CD4-positive, CD25-positive, alpha-beta regulatory T cell (primary cell): ENCODE measurements around the gene DRAP1. TPM values are rescaled to one million over a fixed set of nuclear protein-coding genes. Genes with fewer than 3 reads are reported as not detected.

Source experiments
- ATAC-seq, 2 donors: fragments of 150-1000 bp; cut with Tn5 transposase; one replicate each; pipeline ENCODE4 v1.10.0; 2021; ENCODE audit warnings: low read depth in 2 of 2, moderate number of reproducible peaks in 2 of 2, moderate library complexity in 1 of 2
- DNase-seq, 3 donors: peaks; one replicate each; pipeline versions ENCODE4 v3.0.0 to v3.0.0-alpha.2; 2012 to 2022; ENCODE audit warnings: mixed read lengths in 1 of 3
- H3K27ac ChIP-seq: one replicate; pipeline ENCODE4 v1.7.0; 2013; ENCODE audit warnings: mild to moderate bottlenecking, low read length; ENCODE audit not compliant: insufficient read depth, poor library complexity, severe bottlenecking
- H3K27me3 ChIP-seq: one replicate; pipeline ENCODE4 v1.7.0; 2013; ENCODE audit warnings: low read length; ENCODE audit not compliant: control insufficient read depth, insufficient read depth
- H3K36me3 ChIP-seq: one replicate; pipeline ENCODE4 v1.7.0; 2013; ENCODE audit warnings: mild to moderate bottlenecking, low read length, moderate library complexity; ENCODE audit not compliant: control insufficient read depth, insufficient read depth
- H3K4me1 ChIP-seq: 2 replicates; pipeline ENCODE4 v1.7.0; 2013; ENCODE audit warnings: mild to moderate bottlenecking, low read length; ENCODE audit not compliant: insufficient read depth, control insufficient read depth, poor library complexity, severe bottlenecking
- H3K4me3 ChIP-seq: one replicate; pipeline ENCODE4 v1.7.0; 2013; ENCODE audit warnings: low read depth, mild to moderate bottlenecking, low read length, moderate library complexity
- H3K9me3 ChIP-seq, 2 experiments: 1 replicate in 1 of 2; 2 replicates in 1 of 2; pipeline ENCODE4 v1.7.0; 2013; ENCODE audit warnings: low read length in 2 of 2, mild to moderate bottlenecking in 1 of 2, moderate library complexity in 1 of 2; ENCODE audit not compliant: control insufficient read depth in 2 of 2
- H3K27ac Mint-ChIP-seq, 3 donors: one replicate each; pipeline ENCODE4 v1.8.0; 2020 to 2022; ENCODE audit warnings: mild to moderate bottlenecking in 3 of 3, mixed read lengths in 3 of 3, moderate library complexity in 2 of 3
- H3K27me3 Mint-ChIP-seq: one replicate; pipeline ENCODE4 v1.8.0; 2022; ENCODE audit warnings: mild to moderate bottlenecking, mixed read lengths
- H3K36me3 Mint-ChIP-seq: one replicate; pipeline ENCODE4 v1.8.0; 2020; ENCODE audit warnings: mixed read lengths
- H3K4me1 Mint-ChIP-seq, 4 donors: one replicate each; pipeline ENCODE4 v1.8.0; 2020 to 2022; ENCODE audit warnings: mixed read lengths in 4 of 4, mild to moderate bottlenecking in 1 of 4
- H3K4me3 Mint-ChIP-seq, 4 donors: one replicate each; pipeline ENCODE4 v1.8.0; 2020 to 2022; ENCODE audit warnings: mild to moderate bottlenecking in 4 of 4, mixed read lengths in 4 of 4, moderate library complexity in 3 of 4
- H3K9me3 Mint-ChIP-seq, 7 donors: one replicate each; pipeline ENCODE4 v1.8.0; 2020 to 2022; ENCODE audit warnings: mixed read lengths in 7 of 7, mild to moderate bottlenecking in 3 of 7, moderate library complexity in 2 of 7
- polyA plus RNA-seq, 4 donors: library from polyadenylated mRNA; unstranded; fragments of 300-500 nt; fragmentation: Illumina TruSeq; gene quantifications; one replicate each; pipeline ENCODE4 v1.2.3, GENCODE V29; 2021
- total RNA-seq: library from RNA; stranded (reverse); gene quantifications from one replicate; pipeline ENCODE4 v1.2.3, GENCODE V29; 2022

The DRAP1 gene
- total and polyA plus RNA-seq, 5 donors from 2014 or later = 78.2 to 106 (median 82.8) TPM

DNA sequence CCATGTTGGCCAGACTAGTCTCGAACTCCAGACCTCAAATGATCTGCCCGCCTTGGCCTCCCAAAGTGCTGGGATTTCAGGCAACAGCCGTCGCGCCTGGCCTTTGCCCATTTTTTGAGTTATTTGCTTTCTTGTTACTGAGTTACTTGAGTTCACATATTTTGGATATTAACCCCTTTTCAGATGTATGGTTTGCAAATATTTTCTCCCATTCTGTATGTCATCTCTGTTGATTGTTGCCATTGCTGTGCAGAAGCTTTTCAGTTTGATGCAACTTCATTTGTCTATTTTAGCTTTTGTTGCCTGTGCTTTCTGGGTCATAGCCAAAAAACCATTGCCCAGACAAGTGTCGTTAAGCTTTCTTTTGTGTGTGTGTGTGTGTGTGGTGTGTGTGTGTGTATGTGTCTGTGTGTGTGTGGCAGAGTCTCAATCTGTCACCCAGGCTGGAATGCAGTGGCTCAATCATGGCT, 32.9 kb downstream of the DRAP1 start:
- DNase-seq (no peak), ATAC-seq (no peak)
- H3K9me3 Mint-ChIP-seq = no peaks in the 10 kb centered on the region
- Histone ChIP-seq H3K27me3 (no peaks in the 10 kb centered on the region), H3K4me1 (peaks cover 7% of the 10 kb centered on the region), H3K36me3 (no peaks in the 10 kb centered on the region), H3K27ac (no peak overlapping the region), H3K9me3 (no peaks in the 10 kb centered on the region), H3K4me3 (no peak overlapping the region)
- peaks cover 9% of the 10 kb centered on the region for H3K27me3 Mint-ChIP-seq
- H3K36me3 Mint-ChIP-seq = no peaks in the 10 kb centered on the region
- peak overlapping the region in 1 of 4 donors; percentile 87 for H3K4me3 Mint-ChIP-seq
- H3K4me1 Mint-ChIP-seq = peaks cover 6 to 14% (median 8%) of the 10 kb centered on the region in 4 donors
- no peak overlapping the region for H3K27ac Mint-ChIP-seq

DNA sequence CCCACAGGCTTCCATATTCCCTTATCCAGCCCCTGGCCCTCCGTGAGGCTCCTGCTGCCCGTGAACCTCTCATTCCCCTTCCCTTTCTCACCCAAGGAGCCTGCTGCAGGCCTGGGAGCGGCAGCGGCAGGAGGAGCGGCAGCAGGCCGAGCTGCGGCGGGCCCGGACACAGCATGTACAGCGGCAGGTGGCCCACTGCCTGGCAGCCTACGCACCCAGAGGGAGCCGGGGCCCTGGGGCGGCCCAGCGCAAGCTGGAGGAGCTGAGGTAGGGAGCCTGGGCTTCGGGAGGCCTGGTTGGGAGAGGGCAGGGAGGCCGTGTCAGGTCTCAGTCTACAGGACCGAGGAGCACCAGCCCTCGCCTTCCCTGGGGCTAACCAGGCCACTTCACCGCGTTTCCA, 34.2 kb downstream of the DRAP1 start:
- H3K4me3 ChIP-seq = no peak overlapping the region
- Mint-ChIP-seq H3K36me3 (no peaks in the 10 kb centered on the region), H3K27ac (no peak overlapping the region), H3K9me3 (no peaks in the 10 kb centered on the region), H3K27me3 (peaks cover 9% of the 10 kb centered on the region), H3K4me3 (no peak overlapping the region), H3K4me1 (peaks cover 6 to 23% (median 10%) of the 10 kb centered on the region in 4 donors)
- ATAC-seq = no peak
- no peak overlapping the region for H3K27ac ChIP-seq
- H3K36me3 ChIP-seq = no peaks in the 10 kb centered on the region
- no peaks in the 10 kb centered on the region for H3K9me3 ChIP-seq
- H3K27me3 ChIP-seq = no peaks in the 10 kb centered on the region
- H3K4me1 ChIP-seq = peaks cover 16% of the 10 kb centered on the region
- DNase-seq = no peak

DNA sequence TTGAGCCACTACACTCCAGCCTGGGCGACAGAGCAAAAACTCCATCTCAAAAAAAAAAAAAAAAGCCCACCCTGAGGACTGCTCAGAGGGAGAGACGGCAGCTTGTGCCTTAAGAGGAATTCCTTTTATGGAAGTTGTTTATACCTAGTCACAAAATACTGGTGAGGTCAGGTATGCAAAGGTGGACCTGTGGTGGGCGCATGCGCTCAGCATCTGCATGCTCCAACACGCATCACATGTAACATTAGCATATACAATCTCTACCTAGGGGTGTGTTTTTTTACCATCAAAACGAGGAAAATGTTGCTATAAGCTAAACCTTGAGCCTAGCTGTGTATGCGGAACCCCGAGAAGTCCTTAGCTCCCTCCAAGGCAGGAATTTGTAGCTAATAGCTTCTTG, 35.5 kb downstream of the DRAP1 start:
- H3K36me3 Mint-ChIP-seq = no peaks in the 10 kb centered on the region
- ATAC-seq = no peak
- no peak overlapping the region for H3K27ac Mint-ChIP-seq
- no peaks in the 10 kb centered on the region for H3K27me3 ChIP-seq
- peaks cover 4% of the 10 kb centered on the region for H3K27me3 Mint-ChIP-seq
- peaks cover 6 to 26% (median 10%) of the 10 kb centered on the region in 4 donors for H3K4me1 Mint-ChIP-seq
- no peak overlapping the region for H3K4me3 ChIP-seq
- no peaks in the 10 kb centered on the region for H3K9me3 ChIP-seq
- H3K9me3 Mint-ChIP-seq = no peaks in the 10 kb centered on the region
- peaks cover 16% of the 10 kb centered on the region for H3K4me1 ChIP-seq
- no peaks in the 10 kb centered on the region for H3K36me3 ChIP-seq
- no peak overlapping the region for H3K4me3 Mint-ChIP-seq
- DNase-seq = no peak
- H3K27ac ChIP-seq = no peak overlapping the region

DNA sequence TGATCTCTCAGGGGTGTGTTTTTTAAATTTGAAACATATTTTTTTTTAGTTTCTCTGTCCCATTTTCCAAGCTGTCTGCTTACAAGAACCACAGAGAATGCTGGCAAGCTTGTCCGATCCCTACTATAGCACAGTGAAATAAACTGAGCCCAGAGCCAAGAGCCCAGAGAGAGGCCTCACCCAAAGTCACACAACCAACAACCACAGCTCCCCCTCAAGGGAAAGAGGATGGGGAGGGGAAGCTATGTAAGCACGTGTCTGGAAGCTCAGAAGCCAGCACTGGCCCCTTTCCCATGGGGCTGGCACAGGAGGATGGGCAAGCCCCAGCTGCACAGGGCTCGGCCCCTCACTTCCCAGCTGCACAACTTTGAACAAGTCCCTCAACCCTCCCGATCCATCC, 39.1 kb downstream of the DRAP1 start:
- Histone ChIP-seq H3K27ac (no peak overlapping the region), H3K36me3 (no peaks in the 10 kb centered on the region), H3K9me3 (no peaks in the 10 kb centered on the region), H3K4me1 (peaks cover 33% of the 10 kb centered on the region), H3K27me3 (no peaks in the 10 kb centered on the region), H3K4me3 (no peak overlapping the region)
- Mint-ChIP-seq H3K4me3 (peak overlapping the region; percentile 3 to 72 (median 50)), H3K9me3 (no peaks in the 10 kb centered on the region), H3K27ac (peak overlapping the region in 2 of 3 donors; percentile 44 to 76), H3K4me1 (peaks cover 6 to 50% (median 25%) of the 10 kb centered on the region in 4 donors), H3K27me3 (peaks cover 4% of the 10 kb centered on the region), H3K36me3 (peaks cover 12% of the 10 kb centered on the region)
- ATAC-seq (no peak), DNase-seq (no peak)

DNA sequence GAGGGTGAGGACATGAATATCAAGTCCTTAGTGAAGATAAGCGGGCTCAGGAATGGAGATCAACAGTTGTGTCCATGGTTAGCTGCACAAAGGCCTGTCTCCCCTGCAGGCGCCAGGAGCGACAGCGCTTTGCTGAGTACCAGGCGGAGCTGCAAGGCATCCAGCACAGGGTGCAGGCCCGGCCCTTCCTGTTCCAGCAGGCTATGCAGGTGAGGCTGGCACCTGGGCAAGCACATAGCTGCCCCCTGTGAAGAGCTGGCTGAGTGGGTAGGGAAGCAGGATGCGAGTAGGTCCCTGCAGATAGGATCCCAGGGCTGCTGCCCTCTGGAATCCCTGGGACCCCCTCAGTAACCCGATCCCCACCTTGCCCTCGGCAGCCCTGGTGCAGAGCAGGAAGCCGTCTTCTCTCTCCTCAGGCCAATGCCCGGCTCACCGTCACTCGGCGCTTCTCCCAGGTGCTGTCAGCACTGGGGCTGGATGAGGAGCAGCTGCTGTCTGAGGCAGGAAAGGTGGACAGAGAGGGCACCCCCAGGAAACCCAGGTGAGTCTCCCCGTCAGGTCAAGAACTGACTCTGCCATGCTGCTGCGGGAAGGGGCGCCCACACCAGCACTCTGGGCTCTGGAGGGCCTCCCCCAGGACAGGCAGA, 39.7 kb downstream of the DRAP1 start:
- peaks cover 39% of the 10 kb centered on the region for H3K4me1 ChIP-seq
- peaks cover 3% of the 10 kb centered on the region for H3K36me3 ChIP-seq
- no peak overlapping the region for H3K27ac ChIP-seq
- Mint-ChIP-seq H3K27me3 (peaks cover 4% of the 10 kb centered on the region), H3K4me1 (peaks cover 6 to 56% (median 28%) of the 10 kb centered on the region in 4 donors), H3K9me3 (no peaks in the 10 kb centered on the region), H3K36me3 (peaks cover 12% of the 10 kb centered on the region), H3K4me3 (peak overlapping the region in 2 of 4 donors; percentile 38 to 67), H3K27ac (peak overlapping the region in 1 of 3 donors; percentile 76)
- H3K4me3 ChIP-seq = no peak overlapping the region
- H3K9me3 ChIP-seq = no peaks in the 10 kb centered on the region
- ATAC-seq = no peak
- no peak for DNase-seq
- H3K27me3 ChIP-seq = no peaks in the 10 kb centered on the region

DNA sequence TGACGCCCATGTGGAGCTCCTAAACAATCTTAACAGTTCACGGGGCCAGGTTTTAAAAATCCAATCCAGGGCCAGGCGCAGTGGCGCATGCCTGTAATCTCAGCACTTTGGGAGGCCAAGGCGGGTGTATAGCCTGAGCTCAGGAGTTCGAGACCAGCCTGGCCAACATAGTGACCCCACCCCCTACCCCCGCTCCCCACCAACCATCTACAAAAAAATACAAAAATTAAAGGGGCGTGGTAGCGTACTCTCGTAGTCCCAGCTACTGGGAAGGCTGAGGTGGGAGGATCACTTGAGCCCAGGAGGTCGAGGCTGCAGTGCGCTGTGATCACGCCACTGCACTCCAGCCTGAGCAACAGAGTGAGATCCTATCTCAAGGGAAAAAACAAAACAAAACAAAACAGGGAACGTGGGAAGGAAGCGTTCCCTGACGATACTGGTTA, 41.6 kb downstream of the DRAP1 start:
- ATAC-seq = no peak

DNA sequence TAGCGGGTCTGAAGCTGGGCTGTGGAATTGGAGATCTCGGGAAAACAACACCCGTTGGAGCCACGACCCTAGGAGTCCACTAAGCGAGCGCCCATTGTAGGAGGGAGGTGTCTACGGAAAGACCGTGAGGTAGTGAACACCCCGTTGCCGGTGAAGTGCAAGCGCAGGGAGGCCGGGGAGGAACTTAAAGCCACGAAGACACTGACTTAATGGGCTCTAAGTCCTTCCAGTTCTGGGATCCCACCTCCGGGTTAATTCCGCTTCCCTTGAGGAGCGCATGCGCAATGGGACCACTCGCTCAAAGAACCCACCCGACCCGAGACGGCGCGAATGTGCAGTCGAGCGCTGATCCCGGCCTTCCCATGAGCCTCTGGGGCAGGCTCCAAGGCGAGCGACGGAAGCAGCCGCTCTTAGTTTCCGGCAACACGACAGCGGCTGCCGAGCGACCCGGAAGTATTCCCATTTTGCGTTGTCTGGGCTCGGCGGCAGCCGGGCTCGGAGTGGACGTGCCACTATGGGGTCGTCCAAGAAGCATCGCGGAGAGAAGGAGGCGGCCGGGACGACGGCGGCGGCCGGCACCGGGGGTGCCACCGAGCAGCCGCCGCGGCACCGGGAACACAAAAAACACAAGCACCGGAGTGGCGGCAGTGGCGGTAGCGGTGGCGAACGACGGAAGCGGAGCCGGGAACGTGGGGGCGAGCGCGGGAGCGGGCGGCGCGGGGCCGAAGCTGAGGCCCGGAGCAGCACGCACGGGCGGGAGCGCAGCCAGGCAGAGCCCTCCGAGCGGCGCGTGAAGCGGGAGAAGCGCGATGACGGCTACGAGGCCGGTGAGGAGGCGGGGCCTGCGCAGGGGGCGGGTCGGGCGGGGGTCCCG, 42.3 kb downstream of the DRAP1 start, which contains the start of gene SART1:
Gene SART1, plus strand, starts transcription at position 468 of the 874 bp plus-strand sequence. Its CDS starts 47 bp downstream, at position 515.
- H3K36me3 Mint-ChIP-seq = peaks cover 27% of the 10 kb centered on the region

More for the DNA sequence above, 41.6 kb downstream of the DRAP1 start:
- H3K4me3 ChIP-seq = peak overlapping the region; percentile 92
- Mint-ChIP-seq H3K27ac (peak overlapping the region; percentile 98 to 99 (median 98)), H3K36me3 (peaks cover 25% of the 10 kb centered on the region), H3K4me3 (peak overlapping the region; percentile 95 to 99 (median 99)), H3K9me3 (no peaks in the 10 kb centered on the region), H3K27me3 (peaks cover 4% of the 10 kb centered on the region), H3K4me1 (peaks cover 6 to 58% (median 31%) of the 10 kb centered on the region in 4 donors)
- H3K9me3 ChIP-seq = no peaks in the 10 kb centered on the region
- H3K27ac ChIP-seq = peak overlapping the region; percentile 95
- H3K36me3 ChIP-seq = peaks cover 23% of the 10 kb centered on the region
- DNase-seq = no peak
- no peaks in the 10 kb centered on the region for H3K27me3 ChIP-seq
- H3K4me1 ChIP-seq = peaks cover 45% of the 10 kb centered on the region

More for the DNA sequence above, 42.3 kb downstream of the DRAP1 start, which contains the start of gene SART1:
- H3K9me3 ChIP-seq = no peaks in the 10 kb centered on the region
- H3K4me1 Mint-ChIP-seq = peaks cover 6 to 58% (median 30%) of the 10 kb centered on the region in 4 donors
- ATAC-seq = peak; percentile 90 to 91
- H3K27me3 Mint-ChIP-seq = peaks cover 2% of the 10 kb centered on the region
- peak; percentile 95 to 98 (median 96) for DNase-seq
- H3K9me3 Mint-ChIP-seq = no peaks in the 10 kb centered on the region
- no peaks in the 10 kb centered on the region for H3K27me3 ChIP-seq
- peak within 1 kb of the TSS; percentile 95 for H3K27ac ChIP-seq
- peak within 1 kb of the TSS; percentile 95 to 99 (median 99) for H3K4me3 Mint-ChIP-seq
- H3K27ac Mint-ChIP-seq = peak within 1 kb of the TSS; percentile 98 to 99 (median 98)
- peaks cover 29% of the 10 kb centered on the region for H3K36me3 ChIP-seq
- H3K4me3 ChIP-seq = peak within 1 kb of the TSS; percentile 92
- peaks cover 43% of the 10 kb centered on the region for H3K4me1 ChIP-seq
